Measurements from ENCODE around the gene STX8. TPM values are rescaled to one million over a fixed set of nuclear protein-coding genes. Genes with fewer than 3 reads are reported as not detected.

Gene STX8
- total RNA-seq, 4 donors from 2014 or later = 22.0 to 67.3 (median 46.5) TPM

- no peaks in the 10 kb centered on the region for H3K9me3 ChIP-seq
- intact Hi-C loops (cut with DNase I; ENCODE audit: low total_unique reads) = no loop called here
Measured at GRCh38 chr17:9427465-9428315, 147.9 kb downstream of the STX8 start.

GRCh38 chr17:9424071-9424640 lies 151.5 kb downstream of the STX8 start:
- intact Hi-C loops (cut with DNase I; ENCODE audit: low total_unique reads) = no loop called here
- Histone ChIP-seq H3K4me3 (no peak overlapping the region), H3K9me3 (no peaks in the 10 kb centered on the region), H3K36me3 (no peaks in the 10 kb centered on the region), H3K27me3 (no peaks in the 10 kb centered on the region), H3K27ac (no peak overlapping the region), H3K4me1 (no peaks in the 10 kb centered on the region)
- TF ChIP-seq CTCF (IDR thresholded peaks at IDR 0.05) (no peak), POLR2A (IDR thresholded peaks at IDR 0.05) (no peak)
- no peak for DNase-seq

More at GRCh38 chr17:9427465-9428315, 147.9 kb downstream of the STX8 start:
- Histone ChIP-seq H3K4me3 (no peak overlapping the region), H3K4me1 (no peaks in the 10 kb centered on the region), H3K36me3 (no peaks in the 10 kb centered on the region), H3K27ac (no peak overlapping the region), H3K27me3 (no peaks in the 10 kb centered on the region)
- TF ChIP-seq CTCF (IDR thresholded peaks at IDR 0.05) = no peak
- no peak for TF ChIP-seq POLR2A (IDR thresholded peaks at IDR 0.05)
- no peak for DNase-seq

- no peaks in the 10 kb centered on the region for H3K4me1 ChIP-seq
- no peak overlapping the region for H3K4me3 ChIP-seq
- H3K27ac ChIP-seq = no peak overlapping the region
- no peak for DNase-seq
- H3K36me3 ChIP-seq = no peaks in the 10 kb centered on the region
- H3K27me3 ChIP-seq = no peaks in the 10 kb centered on the region
- TF ChIP-seq CTCF (IDR thresholded peaks at IDR 0.05) (no peak), POLR2A (IDR thresholded peaks at IDR 0.05) (no peak)
- H3K9me3 ChIP-seq = no peaks in the 10 kb centered on the region
- intact Hi-C loops (cut with DNase I; ENCODE audit: low total_unique reads) = no loop called here
Measured at GRCh38 chr17:9421525-9421924, 154.1 kb downstream of the STX8 start.

GRCh38 chr17:9419932-9420453 lies 155.6 kb downstream of the STX8 start:
- intact Hi-C loops (cut with DNase I; ENCODE audit: low total_unique reads) = no loop called here
- no peak overlapping the region for H3K27ac ChIP-seq
- H3K27me3 ChIP-seq = no peaks in the 10 kb centered on the region
- no peak overlapping the region for H3K4me3 ChIP-seq
- TF ChIP-seq CTCF (IDR thresholded peaks at IDR 0.05) (no peak), POLR2A (IDR thresholded peaks at IDR 0.05) (no peak)
- no peaks in the 10 kb centered on the region for H3K9me3 ChIP-seq
- H3K4me1 ChIP-seq = no peaks in the 10 kb centered on the region
- DNase-seq = no peak
- no peaks in the 10 kb centered on the region for H3K36me3 ChIP-seq

- Histone ChIP-seq H3K4me1 (no peaks in the 10 kb centered on the region), H3K27ac (no peak overlapping the region), H3K9me3 (no peaks in the 10 kb centered on the region), H3K4me3 (no peak overlapping the region), H3K36me3 (no peaks in the 10 kb centered on the region), H3K27me3 (no peaks in the 10 kb centered on the region)
- TF ChIP-seq POLR2A (IDR thresholded peaks at IDR 0.05) = no peak
- TF ChIP-seq CTCF (IDR thresholded peaks at IDR 0.05) = no peak
- intact Hi-C loops (cut with DNase I; ENCODE audit: low total_unique reads) = no loop called here
- no peak for DNase-seq
Measured at GRCh38 chr17:9414471-9414870, 161.1 kb downstream of the STX8 start.
